Bone marrow (tissue), 2 donors: Measurements from ENCODE around the gene TNFRSF1A.
A peak's percentile ranks its signal among the peaks of the same experiment; 100 is the strongest.
"Not testable (repeated sequence)": the region's sequence is repeated elsewhere in the genome, so short reads cannot be mapped to it uniquely, and the experiment has no call there.

Experiments used
- DNase-seq, 2 donors: peaks; one replicate each; lab custom pipeline; 2025; lab: John Stamatoyannopoulos, UW

TNFRSF1A gene

GRCh38 chr12:6302621-6303020 is 39.3 kb downstream of the TNFRSF1A start:
- no peak for DNase-seq

- DNase-seq: no peak
Measured at GRCh38 chr12:6301721-6302120, 40.2 kb downstream of the TNFRSF1A start.

- DNase-seq: no peak
Measured at GRCh38 chr12:6297170-6297569, 44.7 kb downstream of the TNFRSF1A start.

- DNase-seq: no peak
Measured at GRCh38 chr12:6295094-6295811, 46.6 kb downstream of the TNFRSF1A start.

GRCh38 chr12:6294156-6295093 is 47.5 kb downstream of the TNFRSF1A start:
- no peak for DNase-seq

GRCh38 chr12:6292606-6293005 is 49.3 kb downstream of the TNFRSF1A start:
- DNase-seq: no peak

- not testable (repeated sequence) for DNase-seq
Measured at GRCh38 chr12:6289906-6290305, 52.0 kb downstream of the TNFRSF1A start.

- DNase-seq: not testable (repeated sequence)
Measured at GRCh38 chr12:6289081-6289480, 52.8 kb downstream of the TNFRSF1A start.

GRCh38 chr12:6288235-6288634 is 53.6 kb downstream of the TNFRSF1A start:
- no peak for DNase-seq

- DNase-seq: no peak
Measured at GRCh38 chr12:6285532-6286306, 56.2 kb downstream of the TNFRSF1A start.

GRCh38 chr12:6285063-6285477 is 56.8 kb downstream of the TNFRSF1A start:
- DNase-seq: peak; percentile 31 to 68

- DNase-seq: no peak
Measured at GRCh38 chr12:6284273-6284672, 57.6 kb downstream of the TNFRSF1A start.

- DNase-seq: no peak
Measured at GRCh38 chr12:6282453-6282840, 59.4 kb downstream of the TNFRSF1A start.

- DNase-seq: no peak
Measured at GRCh38 chr12:6281081-6281809, 60.6 kb downstream of the TNFRSF1A start.

GRCh38 chr12:6280672-6281071 is 61.2 kb downstream of the TNFRSF1A start:
- no peak for DNase-seq

- no peak for DNase-seq
Measured at GRCh38 chr12:6280053-6280469, 61.8 kb downstream of the TNFRSF1A start.

- DNase-seq: no peak
Measured at GRCh38 chr12:6279631-6280030, 62.2 kb downstream of the TNFRSF1A start.

GRCh38 chr12:6279256-6279628 is 62.6 kb downstream of the TNFRSF1A start:
- no peak for DNase-seq
